H1 (cell line): ENCODE data around the gene CD7. TPM values are rescaled to one million over a fixed set of nuclear protein-coding genes. Genes with fewer than 3 reads are reported as not detected.
A peak's percentile ranks its signal among the peaks of the same experiment; 100 is the strongest.

Source experiments
- CBX5 ChIP-seq: fragments of 300-800, 300-1000 bp; sonication (generic); IDR thresholded peaks from 2 replicates; pipeline ENCODE4 v1.7.1; 2016; ENCODE audit warnings: antibody characterized with exemption, low read length, low read depth
- CHD2 ChIP-seq: IDR thresholded peaks from 2 replicates; pipeline ENCODE4 v1.6.1; 2012; ENCODE audit warnings: low read length, improper control_type of control experiment
- EP300 ChIP-seq, 2 experiments: IDR thresholded peaks; 1 replicate in 1 of 2; 2 replicates in 1 of 2; pipeline ENCODE4 v1.6.1; 2011 to 2012; ENCODE audit warnings: low read depth in 2 of 2, low read length in 2 of 2, mild to moderate bottlenecking in 2 of 2, borderline replicate concordance in 1 of 2, inconsistent platforms in 1 of 2, moderate library complexity in 1 of 2
- GABPA ChIP-seq: IDR thresholded peaks from 2 replicates; pipeline ENCODE4 v1.6.1; 2011; ENCODE audit warnings: mild to moderate bottlenecking, low read length, moderate library complexity, borderline replicate concordance; ENCODE audit not compliant: insufficient read depth
- KDM5A ChIP-seq: fragments of 200-600 bp; IDR thresholded peaks from 2 replicates; pipeline ENCODE4 v1.7.1; 2012; ENCODE audit warnings: mild to moderate bottlenecking, low read length, inconsistent platforms, mixed read lengths
- MAFK ChIP-seq: IDR thresholded peaks from 2 replicates; pipeline ENCODE4 v1.6.1; 2012; ENCODE audit warnings: low read depth, mild to moderate bottlenecking, improper control_type of control experiment, low read length
- MAX ChIP-seq: IDR thresholded peaks from 2 replicates; pipeline ENCODE4 v1.6.1; 2012; ENCODE audit warnings: inconsistent platforms
- PHF8 ChIP-seq: fragments of 200-600 bp; sonication (generic); conservative IDR thresholded peaks from 2 replicates; pipeline ENCODE4 v1.7.1; 2012; ENCODE audit warnings: low read depth, mild to moderate bottlenecking, inconsistent platforms, low read length, moderate library complexity
- RAD21 ChIP-seq, 2 experiments: IDR thresholded peaks in 1 of 2; conservative IDR thresholded peaks in 1 of 2; 2 replicates each; pipeline ENCODE4 v1.6.1; 2011; ENCODE audit warnings: low read depth in 2 of 2, low read length in 2 of 2, improper control_type of control experiment in 1 of 2, inconsistent platforms in 1 of 2, mild to moderate bottlenecking in 1 of 2, moderate library complexity in 1 of 2
- SIN3A ChIP-seq, 2 experiments: IDR thresholded peaks in 1 of 2; conservative IDR thresholded peaks in 1 of 2; 2 replicates each; pipeline ENCODE4 v1.6.1; 2011 to 2012; ENCODE audit warnings: low read length in 2 of 2, improper control_type of control experiment in 1 of 2, low read depth in 1 of 2, mild to moderate bottlenecking in 1 of 2
- SIX5 ChIP-seq: IDR thresholded peaks from 2 replicates; pipeline ENCODE4 v1.6.1; 2011; ENCODE audit warnings: mild to moderate bottlenecking, low read depth, low read length
- TAF7 ChIP-seq: optimal IDR thresholded peaks from 2 replicates; pipeline ENCODE3; 2011; ENCODE audit warnings: low read depth, mild to moderate bottlenecking, inconsistent platforms, low read length, moderate library complexity, borderline replicate concordance
- YY1 ChIP-seq: IDR thresholded peaks from 2 replicates; pipeline ENCODE4 v1.6.1; 2011; ENCODE audit warnings: low read depth, mild to moderate bottlenecking, low read length
- polyA plus RNA-seq, 7 experiments: library from polyadenylated mRNA; depleted of rRNA in 3 of 7; stranded (reverse) in 5 of 7; unstranded in 2 of 7; fragments of >200 nt in 5 of 7; fragments of 200-250 nt in 2 of 7; gene quantifications; 1 replicate in 5 of 7; 2 replicates in 1 of 7; 4 replicates in 1 of 7; pipeline versions ENCODE4 v1.2.1 to v1.2.3, GENCODE V29; 2011 to 2013; ENCODE audit warnings: missing spikeins in 2 of 7, mixed read lengths in 2 of 7
- total RNA-seq: library from RNA; stranded (reverse); fragmentation: NEBNext Ultra II Directional; extraction: Animal tissue kit (Norgen Biotek cat#: 25700); gene quantifications from 2 replicates; pipeline ENCODE4 v1.2.1, GENCODE V29; 2021
- TF ChIP-seq, protein P1 (sequence below): IDR thresholded peaks from 2 replicates; pipeline ENCODE4 v1.6.1; 2012; ENCODE audit warnings: low read length, inconsistent platforms
- TF ChIP-seq, protein P2 (sequence below): IDR thresholded peaks from 2 replicates; pipeline ENCODE4 v1.6.1; 2011; ENCODE audit warnings: low read length, improper control_type of control experiment
- TF ChIP-seq, protein P3 (sequence below), 3 experiments: IDR thresholded peaks; 1 replicate in 2 of 3; 2 replicates in 1 of 3; pipeline versions ENCODE4 v1.5.1 to v1.6.1; 2011; ENCODE audit warnings: low read length in 3 of 3, mild to moderate bottlenecking in 3 of 3, inconsistent platforms in 2 of 3, low read depth in 1 of 3, moderate library complexity in 1 of 3; ENCODE audit not compliant: insufficient read depth in 1 of 3; ENCODE audit errors: control extremely low read depth in 1 of 3

The CD7 gene
- total and polyA plus RNA-seq, 2 of the 8 experiments (the other 6 are each of a cell fraction or from before 2014, with no cell fraction given): 0.83 to 0.86 TPM

- TF ChIP-seq SIX5: no peak
- TF ChIP-seq MAFK: no peak
- TF ChIP-seq PHF8: peak; percentile 88
- no peak for TF ChIP-seq YY1
- TF ChIP-seq CHD2: no peak
- peak in 1 of 2 experiments; percentile 32; a peak in 1 of 4 replicates for TF ChIP-seq SIN3A (conservative IDR thresholded peaks at IDR 0.05 in 1 of 2, IDR thresholded peaks at IDR 0.05 in 1 of 2; ENCODE audit: low read depth in 1 of 2, low read length in 2 of 2)
- no peak for TF ChIP-seq RAD21 (IDR thresholded peaks at IDR 0.05 in 1 of 2, conservative IDR thresholded peaks at IDR 0.05 in 1 of 2; ENCODE audit: low read depth in 2 of 2, low read length in 2 of 2)
- TF ChIP-seq EP300 (IDR thresholded peaks at IDR 0.05; ENCODE audit: borderline replicate concordance in 1 of 2, low read depth in 2 of 2, low read length in 2 of 2): no peak
- TF ChIP-seq, protein P1, sequence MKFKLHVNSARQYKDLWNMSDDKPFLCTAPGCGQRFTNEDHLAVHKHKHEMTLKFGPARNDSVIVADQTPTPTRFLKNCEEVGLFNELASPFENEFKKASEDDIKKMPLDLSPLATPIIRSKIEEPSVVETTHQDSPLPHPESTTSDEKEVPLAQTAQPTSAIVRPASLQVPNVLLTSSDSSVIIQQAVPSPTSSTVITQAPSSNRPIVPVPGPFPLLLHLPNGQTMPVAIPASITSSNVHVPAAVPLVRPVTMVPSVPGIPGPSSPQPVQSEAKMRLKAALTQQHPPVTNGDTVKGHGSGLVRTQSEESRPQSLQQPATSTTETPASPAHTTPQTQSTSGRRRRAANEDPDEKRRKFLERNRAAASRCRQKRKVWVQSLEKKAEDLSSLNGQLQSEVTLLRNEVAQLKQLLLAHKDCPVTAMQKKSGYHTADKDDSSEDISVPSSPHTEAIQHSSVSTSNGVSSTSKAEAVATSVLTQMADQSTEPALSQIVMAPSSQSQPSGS: no peak
- TF ChIP-seq MAX: peak; percentile 87
- TF ChIP-seq, protein P2, sequence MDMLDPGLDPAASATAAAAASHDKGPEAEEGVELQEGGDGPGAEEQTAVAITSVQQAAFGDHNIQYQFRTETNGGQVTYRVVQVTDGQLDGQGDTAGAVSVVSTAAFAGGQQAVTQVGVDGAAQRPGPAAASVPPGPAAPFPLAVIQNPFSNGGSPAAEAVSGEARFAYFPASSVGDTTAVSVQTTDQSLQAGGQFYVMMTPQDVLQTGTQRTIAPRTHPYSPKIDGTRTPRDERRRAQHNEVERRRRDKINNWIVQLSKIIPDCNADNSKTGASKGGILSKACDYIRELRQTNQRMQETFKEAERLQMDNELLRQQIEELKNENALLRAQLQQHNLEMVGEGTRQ: peak; percentile 98
- TF ChIP-seq, protein P3, sequence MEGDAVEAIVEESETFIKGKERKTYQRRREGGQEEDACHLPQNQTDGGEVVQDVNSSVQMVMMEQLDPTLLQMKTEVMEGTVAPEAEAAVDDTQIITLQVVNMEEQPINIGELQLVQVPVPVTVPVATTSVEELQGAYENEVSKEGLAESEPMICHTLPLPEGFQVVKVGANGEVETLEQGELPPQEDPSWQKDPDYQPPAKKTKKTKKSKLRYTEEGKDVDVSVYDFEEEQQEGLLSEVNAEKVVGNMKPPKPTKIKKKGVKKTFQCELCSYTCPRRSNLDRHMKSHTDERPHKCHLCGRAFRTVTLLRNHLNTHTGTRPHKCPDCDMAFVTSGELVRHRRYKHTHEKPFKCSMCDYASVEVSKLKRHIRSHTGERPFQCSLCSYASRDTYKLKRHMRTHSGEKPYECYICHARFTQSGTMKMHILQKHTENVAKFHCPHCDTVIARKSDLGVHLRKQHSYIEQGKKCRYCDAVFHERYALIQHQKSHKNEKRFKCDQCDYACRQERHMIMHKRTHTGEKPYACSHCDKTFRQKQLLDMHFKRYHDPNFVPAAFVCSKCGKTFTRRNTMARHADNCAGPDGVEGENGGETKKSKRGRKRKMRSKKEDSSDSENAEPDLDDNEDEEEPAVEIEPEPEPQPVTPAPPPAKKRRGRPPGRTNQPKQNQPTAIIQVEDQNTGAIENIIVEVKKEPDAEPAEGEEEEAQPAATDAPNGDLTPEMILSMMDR (IDR thresholded peaks at IDR 0.05; ENCODE audit: control extremely low read depth in 1 of 3, insufficient read depth in 1 of 3, low read depth in 1 of 3, low read length in 3 of 3): no peak
- TF ChIP-seq KDM5A: 0 out of 2 replicates have a peak, but pooled peaks have one; percentile 19
- TF ChIP-seq GABPA: no peak
- no peak for TF ChIP-seq CBX5
- TF ChIP-seq TAF7: peak; percentile 81
These were observed 24.9 kb downstream of the CD7 start (continued) for GRCh38 chr17:82292251-82293154.
